HG02943 (cell line): ENCODE results near the gene PRKCD.
"Not testable (repeated sequence)": the region's sequence is repeated elsewhere in the genome, so short reads cannot be mapped to it uniquely, and the experiment has no call there.

Experiments used
- ATAC-seq: cut with Tn5 transposase; IDR thresholded peaks from one replicate; pipeline ENCODE4 v1.9.1; 2021; ENCODE audit warnings: mild to moderate bottlenecking, low read depth, moderate library complexity; ENCODE audit not compliant: unreplicated experiment

PRKCD gene

DNA sequence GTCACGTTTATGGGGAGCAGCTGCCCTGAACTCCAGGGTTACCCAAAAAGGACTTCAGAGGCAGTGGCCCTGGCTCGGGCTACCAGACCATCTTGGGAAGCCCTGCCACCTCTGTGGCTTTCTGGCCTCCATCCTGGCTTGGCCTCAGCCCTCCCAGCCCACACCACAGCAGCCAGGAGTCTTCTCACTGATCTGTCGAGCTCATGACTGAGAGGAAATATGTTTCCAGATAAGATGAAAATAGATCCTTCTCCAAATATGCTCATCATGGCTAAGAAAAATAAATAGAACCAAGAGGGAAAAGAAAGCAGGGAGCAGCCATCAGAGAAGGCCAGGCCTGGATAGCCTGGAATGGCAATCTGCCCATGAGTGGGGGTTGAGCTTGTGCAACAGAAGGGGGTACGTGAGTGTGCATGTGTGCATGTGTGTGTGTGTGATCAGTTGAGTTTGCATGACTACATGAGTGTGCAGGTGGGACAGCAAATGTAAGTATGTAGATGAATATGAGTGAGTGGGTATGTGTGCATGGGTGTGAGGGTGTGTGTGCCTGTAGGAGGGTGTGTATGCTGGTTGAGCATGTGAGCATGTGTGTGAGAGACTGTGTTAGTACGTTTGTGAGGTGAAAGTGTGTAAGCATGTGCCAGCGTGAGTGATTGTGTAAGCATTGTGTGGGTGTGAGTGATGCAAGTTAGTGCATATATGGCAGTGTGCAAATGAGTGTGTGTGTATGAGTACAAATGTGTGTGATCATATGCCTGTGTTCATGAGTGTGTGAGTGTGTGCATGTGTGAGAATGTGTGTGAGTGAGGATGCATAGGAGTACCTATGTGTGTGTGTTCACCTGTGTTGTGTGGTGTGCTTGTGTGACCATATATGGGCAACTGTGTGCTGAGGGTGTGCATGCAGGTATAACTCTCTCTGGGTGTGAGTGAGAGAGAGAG lies 20.8 kb upstream of the PRKCD start:
- no peak for ATAC-seq

DNA sequence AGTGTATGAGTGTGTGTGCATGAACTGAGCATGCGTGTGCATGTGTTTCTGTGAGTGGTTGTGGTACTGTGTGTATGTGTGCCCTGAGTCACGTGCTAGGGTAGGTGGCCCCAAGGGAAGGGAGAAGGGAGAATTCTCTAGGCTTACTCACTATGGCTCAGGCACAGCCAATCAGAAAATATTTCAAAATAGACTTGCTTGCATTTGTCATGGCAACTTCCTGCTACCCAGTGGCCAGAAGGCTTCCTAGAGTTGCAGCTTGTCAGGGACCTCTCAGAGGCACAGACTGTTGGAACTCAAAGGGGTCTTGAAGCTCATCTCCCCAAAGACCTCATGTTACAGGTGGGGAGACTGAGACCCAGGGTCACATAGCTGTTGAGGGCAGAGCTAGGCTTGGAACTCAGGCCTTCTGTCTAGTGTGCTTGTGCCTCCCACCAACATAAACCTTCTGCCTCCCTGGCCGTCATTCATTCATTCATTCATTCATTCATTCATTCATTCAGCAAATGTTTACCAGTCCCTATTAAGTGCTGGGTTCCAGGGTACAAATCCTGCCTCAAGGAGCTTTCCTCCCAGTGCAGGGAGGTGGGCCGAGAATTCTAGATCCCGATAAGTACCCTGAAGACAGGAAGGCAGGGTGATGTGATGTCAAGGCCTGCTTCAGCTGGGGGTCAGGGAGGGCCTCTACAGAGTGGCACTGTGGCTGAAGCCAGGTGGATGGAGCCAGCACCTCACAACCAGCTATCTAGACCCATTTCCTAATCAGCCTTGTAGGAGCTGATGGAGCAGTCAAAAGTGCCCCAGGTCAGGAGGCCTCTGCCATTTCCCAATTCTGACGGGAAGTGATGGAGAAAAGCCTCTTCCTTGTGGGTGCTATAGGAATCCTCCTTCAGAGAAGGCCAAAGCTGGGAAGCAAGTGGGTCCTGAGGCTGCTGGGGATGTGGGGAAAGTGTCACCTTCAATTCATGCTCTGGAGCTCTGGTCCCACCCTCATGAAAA lies 19.9 kb upstream of the PRKCD start:
- no peak for ATAC-seq

DNA sequence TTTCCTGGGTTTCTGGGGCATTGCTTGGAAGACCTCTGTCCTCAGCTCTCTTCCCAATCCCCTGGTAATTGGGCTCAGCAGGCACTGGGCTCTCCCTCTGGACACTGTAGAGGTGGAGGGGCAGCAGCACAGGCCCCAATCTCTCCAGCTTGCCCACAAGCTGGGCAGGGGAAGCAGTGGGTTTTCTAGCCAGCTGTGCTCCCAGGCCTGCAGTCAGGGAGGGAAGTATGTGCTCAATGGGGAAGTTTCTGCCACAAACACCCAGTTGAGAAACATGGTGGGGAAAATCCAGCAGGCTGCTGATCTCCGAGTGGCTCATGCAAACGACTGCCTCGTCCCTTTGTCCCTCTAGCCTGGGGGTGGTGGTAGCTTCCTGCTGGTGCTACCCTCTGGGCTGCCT lies 18.0 kb upstream of the PRKCD start:
- ATAC-seq = no peak

DNA sequence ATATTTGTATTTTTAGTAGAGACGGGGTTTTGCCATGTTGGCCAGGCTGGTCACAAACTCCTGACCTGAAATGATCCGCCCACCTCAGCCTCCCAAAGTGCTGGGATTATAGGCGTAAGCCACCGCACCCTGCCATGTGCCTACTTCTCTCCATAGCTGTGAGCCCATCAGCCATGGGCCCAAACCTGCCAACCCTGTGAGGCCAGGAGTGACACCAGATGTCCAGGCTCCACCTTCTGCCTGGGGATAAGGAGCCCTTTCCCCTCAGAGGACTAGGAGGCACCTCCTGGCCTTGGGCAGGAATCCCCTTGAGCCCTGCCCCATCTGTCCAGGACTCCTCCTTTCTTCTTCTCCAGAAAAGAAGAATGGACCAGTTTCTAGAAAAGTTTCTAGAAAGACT lies 16.6 kb upstream of the PRKCD start:
- ATAC-seq = no peak

DNA sequence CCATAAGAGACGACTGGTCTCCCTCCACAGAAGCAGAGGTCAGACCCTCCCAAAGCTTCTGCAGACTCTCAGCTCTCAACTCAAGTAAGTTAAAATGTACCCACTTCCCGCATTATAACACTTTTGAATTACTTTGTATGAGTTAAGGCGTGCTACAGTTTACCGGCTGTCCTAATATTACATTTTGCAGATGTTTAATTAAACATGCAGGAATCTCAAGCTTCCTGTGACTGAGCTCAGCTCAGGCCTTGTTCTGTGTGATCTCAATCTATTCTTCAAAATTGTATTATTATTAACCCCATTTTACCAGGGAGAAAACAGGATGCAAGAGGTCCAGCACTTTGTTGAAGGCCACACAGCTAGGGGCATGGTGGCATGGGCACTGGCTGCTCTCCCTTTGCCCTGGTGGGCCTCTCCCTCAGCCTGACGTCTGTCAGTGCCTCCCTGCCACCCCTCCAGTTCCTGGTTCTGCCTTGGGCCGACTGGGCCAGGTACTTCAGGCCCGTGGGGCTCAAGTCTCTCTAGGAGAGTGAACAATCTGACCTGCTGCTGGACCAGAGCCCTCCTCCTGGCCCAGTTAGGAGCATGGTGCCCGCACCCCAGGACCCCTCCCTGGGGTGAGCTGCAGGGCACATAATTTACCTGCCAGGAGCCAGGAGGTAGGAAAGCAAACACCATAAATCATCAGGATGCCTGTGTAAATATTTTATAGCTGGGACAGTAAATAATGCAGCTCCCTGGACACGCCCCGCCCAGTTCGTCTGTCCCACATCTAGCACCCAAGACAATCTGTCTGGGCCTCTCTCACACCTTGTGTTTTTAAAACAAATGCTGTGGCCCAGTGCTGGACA lies 15.9 kb upstream of the PRKCD start:
- no peak for ATAC-seq

DNA sequence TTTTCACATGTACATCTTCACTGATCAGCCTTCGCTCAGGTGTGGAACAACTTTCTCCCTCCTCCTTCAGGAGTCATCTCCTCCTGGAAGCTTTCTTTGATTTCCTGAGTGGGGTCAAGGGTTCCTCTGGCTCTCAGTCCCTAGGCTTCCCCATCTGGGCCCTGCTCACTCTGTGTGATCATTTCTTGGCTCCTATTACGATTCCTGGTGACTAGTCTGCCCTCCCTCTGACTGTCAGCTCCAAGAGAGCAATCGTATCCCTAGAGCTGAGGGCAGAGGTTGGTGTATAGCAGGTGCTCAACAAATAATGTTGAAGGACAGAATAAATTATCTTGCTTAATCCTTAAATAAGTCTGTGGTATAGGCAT lies 15.3 kb upstream of the PRKCD start:
- no peak for ATAC-seq

DNA sequence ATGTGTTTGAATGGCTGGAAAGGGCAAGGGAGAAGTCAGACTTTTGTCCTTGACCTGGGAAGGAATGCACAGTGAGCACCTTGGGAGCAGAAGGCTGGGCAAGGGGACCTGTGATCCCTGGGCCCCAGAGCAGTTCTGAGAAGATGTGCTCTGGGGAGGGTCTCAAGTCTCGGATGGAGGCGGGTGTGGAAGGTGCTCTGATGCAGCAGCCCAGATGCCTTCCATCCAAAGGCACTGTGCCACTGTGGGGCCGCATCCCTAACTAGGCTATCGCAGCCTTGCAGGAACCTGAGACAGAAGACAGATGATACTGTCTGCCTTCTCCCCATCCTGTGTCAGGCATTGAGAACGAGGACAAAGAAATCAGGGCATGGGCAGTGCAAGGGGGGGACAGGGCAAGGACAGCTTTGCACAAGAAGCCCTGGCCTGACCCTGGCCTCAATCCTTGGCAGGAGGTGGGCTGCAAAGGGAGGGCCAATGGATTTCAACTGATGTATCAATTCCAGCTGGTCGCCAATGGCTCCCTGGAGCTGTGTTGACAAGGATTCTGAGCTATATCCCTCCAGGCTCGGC lies 14.6 kb upstream of the PRKCD start:
- no peak for ATAC-seq

DNA sequence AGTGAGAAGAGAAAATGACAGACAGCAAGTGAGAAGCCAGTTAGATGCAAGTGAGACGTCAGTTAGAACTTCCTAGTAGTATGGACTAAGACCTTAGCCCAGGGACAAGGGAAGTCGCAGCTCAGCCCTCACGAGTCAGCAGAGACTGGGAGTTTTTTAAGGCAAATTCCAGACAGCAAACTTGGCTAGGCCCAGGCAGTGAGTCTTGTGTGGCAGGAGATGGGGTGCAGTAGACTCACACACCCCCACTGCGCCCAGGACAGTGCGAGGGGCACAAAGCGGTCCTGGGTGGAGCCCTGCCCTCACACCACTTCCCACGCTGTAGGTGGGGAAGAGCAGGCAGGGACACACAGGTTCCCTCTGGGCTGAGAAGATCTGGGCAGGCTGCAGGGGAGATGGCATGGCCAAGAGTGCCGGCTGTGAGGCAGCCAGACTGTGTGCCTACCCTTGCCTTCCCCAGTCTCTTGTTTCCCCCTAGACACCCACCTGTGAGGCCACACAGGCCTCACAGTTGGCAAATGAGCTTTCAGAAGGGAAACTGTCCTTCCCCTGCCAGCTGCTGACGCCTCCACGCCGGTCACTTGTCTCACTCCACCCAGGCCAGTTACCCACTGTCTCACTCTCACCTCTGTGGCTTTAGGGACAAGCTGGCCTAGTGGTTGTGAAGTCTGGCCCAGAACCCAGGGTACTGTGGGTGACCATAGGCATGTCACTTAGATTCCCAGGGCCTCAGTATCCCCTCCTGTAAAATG lies 13.7 kb upstream of the PRKCD start:
- ATAC-seq = no peak

DNA sequence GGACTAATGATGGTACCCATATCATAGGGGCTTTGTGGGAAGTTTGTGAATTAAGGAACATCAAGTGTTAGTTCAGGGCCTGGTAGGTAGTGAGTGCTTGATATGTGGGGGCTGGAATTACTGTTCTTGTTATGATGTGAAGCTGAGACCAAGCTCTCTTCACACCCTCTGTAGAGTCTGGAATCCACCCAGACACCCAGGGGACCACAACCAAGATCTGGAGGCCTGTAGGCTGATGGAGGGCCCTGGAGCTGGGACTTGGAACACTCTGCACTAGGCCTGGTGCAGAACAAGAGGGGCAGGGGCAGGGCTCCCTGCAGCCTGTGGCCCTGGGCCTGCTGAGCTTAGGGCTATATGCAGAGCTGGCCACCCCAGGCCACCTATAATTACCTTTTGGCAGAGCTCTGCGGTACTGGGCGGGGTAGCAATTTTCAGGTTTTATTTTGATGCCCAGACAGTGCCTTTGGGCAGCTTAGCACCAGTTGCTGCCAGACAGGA lies 13.1 kb upstream of the PRKCD start:
- no peak for ATAC-seq

DNA sequence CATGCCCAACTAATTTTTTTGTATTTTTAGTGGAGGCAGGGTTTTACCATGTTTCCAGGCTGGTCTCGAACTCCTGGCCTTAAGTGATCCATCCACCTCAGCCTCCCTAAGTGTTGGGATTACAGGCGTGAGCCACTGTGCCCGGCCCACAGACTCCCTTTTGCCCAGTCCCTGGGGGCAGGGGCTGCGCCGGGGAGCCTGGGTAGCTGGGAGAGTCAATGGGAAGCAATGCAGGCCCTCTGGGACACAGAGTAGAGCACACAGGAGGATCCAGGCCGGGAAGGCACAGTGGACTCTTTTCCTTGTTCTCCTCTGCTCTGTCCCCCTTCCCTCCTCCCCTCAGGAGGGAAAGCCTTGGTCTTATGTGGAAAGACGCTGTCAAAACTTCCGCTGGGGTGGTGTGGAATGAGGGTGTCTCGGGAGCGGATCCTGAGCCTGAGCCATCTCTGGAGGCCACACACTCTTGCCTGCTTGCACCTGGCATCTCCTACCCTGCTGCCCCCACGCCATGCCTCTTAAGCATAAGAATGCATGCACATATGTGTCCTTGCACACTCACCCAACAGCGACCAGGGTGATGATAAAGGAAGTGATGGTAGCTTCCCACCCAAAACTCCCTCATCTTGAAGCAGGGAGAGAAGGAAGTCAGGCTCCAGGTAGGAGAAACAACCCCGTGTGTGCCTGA lies 11.9 kb upstream of the PRKCD start:
- ATAC-seq = no peak

DNA sequence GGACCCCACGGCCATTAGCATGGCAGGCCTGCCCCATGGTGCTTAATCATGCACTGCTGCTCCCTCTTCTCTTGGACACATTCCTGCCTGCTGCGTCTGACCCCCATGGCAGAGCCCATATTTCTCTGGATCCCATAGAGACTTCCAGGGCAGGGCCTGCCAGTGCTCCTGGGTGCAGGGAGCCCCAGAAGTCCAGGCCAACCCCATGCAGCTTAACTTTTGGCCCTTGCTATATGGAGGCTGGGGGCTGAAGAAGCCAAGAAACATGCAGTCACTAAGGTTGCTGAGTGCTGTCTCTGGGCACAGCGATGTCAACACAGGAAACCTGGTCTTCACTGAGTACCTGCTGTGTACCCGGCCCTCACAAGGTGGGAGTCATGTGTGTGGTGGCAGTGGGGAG lies 11.3 kb upstream of the PRKCD start:
- ATAC-seq = no peak

DNA sequence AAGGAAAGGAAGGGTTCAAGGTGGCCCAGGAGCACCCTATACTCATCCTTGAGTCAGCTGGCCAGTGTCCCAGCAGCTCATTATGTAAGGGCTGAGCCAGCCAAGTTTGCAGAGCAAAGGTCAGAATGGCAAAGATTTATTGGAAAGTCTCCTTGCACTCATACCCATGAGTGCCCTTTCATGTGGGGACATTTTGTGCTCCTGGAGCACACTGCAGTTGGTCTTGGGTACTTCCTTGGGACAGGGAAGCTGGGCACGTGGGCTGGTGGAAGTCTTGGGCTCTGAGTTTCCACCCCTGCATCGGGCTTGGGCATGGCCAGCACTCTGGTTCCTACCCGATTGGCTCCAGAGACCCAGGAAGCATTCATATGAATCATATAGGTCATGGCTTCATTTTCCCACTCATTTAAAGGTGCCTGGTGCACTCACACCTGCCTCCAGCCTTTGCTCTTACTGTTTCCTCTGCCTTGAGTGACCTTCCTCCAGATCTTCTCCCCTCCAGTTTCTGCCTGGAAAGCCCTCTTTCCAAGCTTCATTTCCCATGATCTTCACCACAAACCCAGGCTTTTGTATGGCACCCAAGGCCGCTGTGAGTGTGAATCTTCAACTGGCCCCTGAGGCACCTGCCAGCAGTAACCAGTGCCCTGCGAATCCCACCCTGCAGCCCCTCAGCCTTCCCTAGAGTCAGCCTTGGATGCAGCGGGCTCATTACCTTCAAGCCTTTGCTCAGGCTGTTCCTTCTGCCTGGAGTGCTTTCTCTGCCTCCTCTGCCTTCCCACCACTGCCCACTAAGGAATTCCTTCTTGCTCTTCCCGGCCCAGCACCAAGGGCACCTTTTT lies 10.5 kb upstream of the PRKCD start:
- ATAC-seq = no peak

DNA sequence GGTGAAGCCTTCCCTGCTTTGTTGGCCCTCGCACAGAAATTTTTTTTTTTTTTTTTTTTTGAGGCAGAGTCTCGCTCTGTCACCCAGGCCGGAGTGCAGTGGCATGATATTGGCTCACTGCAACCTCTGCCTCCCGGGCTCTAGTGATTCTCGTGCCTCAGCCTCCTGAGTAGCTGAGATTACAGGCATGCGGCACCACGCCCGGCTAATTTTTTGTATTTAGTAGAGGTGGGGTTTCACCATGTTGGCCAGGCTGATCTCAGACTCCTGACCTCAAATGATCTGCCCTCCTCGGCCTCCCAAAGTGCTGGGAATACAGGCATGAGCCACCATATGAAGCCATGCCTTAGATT lies 9.9 kb upstream of the PRKCD start:
- ATAC-seq = not testable (repeated sequence)

DNA sequence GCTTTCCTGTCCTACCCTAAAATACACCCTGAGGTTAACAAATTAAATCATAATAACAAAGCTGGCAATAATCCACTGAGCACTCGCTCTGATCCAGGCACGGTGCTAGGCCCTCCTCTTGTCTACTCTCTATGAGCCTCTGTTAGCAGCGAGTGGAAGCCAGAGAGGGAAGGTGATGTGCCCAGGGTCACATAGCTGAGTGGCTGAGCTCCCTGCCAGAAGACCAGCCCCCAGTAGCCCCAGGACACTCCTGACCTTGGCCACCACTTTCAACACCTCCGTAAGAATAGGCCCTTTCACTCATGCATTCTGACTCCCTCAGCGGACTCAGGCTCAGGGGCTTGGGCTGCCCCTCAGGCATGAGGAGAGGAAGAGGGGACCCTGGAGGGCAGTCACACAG lies 9.5 kb upstream of the PRKCD start:
- no peak for ATAC-seq

DNA sequence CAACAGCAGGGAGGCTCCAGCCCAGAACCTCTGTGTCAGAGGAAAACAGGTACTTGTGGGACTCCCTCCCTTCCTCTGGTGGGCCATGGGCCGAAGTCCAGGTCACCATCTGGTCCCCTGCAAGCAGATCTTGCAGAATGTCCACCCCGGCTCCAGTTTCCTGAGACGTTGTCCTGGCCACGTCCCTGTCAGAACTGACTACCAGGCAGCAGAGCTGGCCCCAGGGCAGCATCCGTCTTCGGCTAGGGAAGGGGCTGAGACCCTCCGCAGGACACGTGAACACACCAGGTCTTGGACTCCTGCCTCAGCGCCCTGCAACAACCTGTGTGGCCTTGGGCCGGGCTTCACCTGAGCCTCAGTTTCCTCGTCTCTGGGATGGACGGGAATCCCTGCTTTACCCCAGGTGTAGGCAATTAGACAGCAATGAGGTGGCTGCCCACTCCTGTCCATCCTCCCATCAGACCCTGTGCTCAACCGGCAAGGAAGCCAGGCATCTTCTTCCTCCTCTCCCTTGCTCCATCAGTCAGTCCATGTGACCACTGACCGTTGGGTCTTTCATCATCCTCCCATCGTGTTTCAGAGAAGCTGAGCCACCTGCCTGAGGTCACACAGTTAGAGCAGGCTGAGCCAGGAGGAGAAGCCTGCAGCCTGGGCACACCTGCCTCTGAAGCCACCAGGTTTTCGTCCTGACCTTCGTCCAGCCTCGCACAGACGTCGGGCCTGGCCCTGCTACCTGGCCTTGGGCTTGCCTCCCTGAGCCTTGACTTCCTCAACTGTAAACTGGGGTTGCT lies 8.9 kb upstream of the PRKCD start:
- ATAC-seq = no peak

DNA sequence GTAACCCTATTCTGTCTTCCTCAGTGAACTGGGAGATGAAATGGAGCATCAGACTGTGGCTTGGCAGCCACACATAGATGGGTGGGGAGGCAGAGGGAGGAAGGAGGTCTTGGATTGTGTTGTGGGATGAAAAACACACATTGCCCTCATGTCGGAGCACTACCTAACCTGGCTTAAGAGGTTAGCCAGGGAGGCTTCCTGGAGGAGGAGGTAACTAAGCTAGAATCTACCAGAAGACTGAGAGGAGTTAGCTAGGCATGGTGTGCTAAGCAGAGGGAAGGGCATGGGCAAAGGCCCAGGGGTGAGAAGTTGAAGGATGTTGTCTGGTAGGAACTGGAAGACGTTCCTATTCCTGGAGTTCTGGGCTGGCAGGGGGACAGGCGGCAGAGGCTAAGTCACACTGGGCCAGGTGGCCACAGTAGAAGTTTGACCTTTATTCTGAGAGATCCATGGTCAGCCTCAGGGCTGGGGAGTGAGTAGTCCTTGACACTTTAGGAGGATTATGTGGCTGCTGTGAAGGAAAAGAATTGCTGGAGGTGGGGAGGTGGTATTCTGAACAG lies 7.7 kb upstream of the PRKCD start:
- no peak for ATAC-seq

DNA sequence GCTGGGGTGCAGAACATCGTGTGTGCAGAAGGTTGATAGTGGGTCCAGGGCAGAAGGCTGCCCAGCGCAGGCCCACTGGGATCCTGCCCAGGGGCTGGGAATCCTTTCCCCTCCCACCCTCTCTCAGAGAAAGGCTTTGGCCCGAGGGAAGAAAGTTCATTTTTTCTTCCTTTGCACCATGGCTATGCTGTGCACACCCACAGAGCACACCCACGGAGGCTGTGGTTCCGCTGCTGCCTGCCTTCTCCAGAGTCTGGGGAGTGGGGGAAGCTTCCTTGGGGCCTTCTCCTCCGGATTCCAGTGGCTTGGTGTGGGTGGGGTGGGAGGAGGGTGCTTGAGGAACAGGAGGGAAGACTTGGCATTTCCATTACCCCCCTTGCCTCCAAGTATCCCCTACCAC lies 7.0 kb upstream of the PRKCD start:
- no peak for ATAC-seq
